Measurements from ENCODE around the gene CA10.

Gene CA10

GRCh38 chr17:51814521-51814920 lies 344.0 kb downstream of the CA10 start:
- peaks cover 0 to 13% (median 10%) of the 10 kb centered on the region in 10 experiments; a peak in 12 of 20 replicates for H3K4me1 ChIP-seq
- H3K27me3 ChIP-seq = no peaks in the 10 kb centered on the region
- H3K4me2 ChIP-seq = no peak overlapping the region
- H3K36me3 ChIP-seq = no peaks in the 10 kb centered on the region
- no peak overlapping the region for H3K9ac ChIP-seq
- TF ChIP-seq Cebpa-rat (IDR thresholded peaks at IDR 0.05) = no peak
- no peaks in the 10 kb centered on the region for H4K20me1 ChIP-seq
- no peak overlapping the region for H3K27ac ChIP-seq
- H3K9me3 ChIP-seq (replicated peaks in 1 of 11) = no peaks in the 10 kb centered on the region
- H3K4me3 ChIP-seq = no peak overlapping the region

DNA sequence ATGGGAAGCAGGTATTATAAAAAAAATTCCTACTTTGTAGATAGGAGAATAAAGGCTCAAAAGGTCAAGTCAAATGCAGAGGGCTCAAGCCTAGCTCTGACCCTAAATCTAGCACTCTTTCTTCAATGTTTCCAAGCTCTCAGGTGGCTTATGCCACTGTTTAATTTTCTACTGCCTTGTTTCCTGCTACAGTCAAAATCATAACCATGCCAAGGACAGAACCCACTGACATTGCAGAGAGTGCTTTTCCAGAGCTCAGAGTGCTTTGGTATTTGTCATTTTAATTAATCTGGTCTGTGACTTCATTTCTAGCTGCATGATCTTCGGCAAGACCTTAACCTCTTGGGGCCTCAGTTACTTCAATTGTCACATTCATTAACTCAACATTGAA lies 344.7 kb downstream of the CA10 start:
- Histone ChIP-seq H3K4me2 (no peak overlapping the region), H3K9me3 (replicated peaks in 1 of 11) (no peaks in the 10 kb centered on the region), H3K27ac (no peak overlapping the region), H3K9ac (no peak overlapping the region), H3K4me1 (peaks cover 0 to 6% (median 3%) of the 10 kb centered on the region in 10 experiments; a peak in 10 of 20 replicates), H3K4me3 (no peak overlapping the region), H4K20me1 (no peaks in the 10 kb centered on the region), H3K27me3 (no peaks in the 10 kb centered on the region), H3K36me3 (no peaks in the 10 kb centered on the region)
- no peak for TF ChIP-seq Cebpa-rat (IDR thresholded peaks at IDR 0.05)

- H4K20me1 ChIP-seq = no peaks in the 10 kb centered on the region
- no peak overlapping the region for H3K27ac ChIP-seq
- H3K36me3 ChIP-seq = no peaks in the 10 kb centered on the region
- H3K9me3 ChIP-seq (replicated peaks in 1 of 11) = no peaks in the 10 kb centered on the region
- no peaks in the 10 kb centered on the region for H3K27me3 ChIP-seq
- TF ChIP-seq Cebpa-rat (IDR thresholded peaks at IDR 0.05) = no peak
- peaks cover 0 to under 1% (median 0%) of the 10 kb centered on the region in 10 experiments; a peak in 1 of 20 replicates for H3K4me1 ChIP-seq
- no peak overlapping the region for H3K9ac ChIP-seq
- H3K4me2 ChIP-seq = no peak overlapping the region
- no peak overlapping the region for H3K4me3 ChIP-seq
These were observed 345.3 kb downstream of the CA10 start for GRCh38 chr17:51813140-51813783.

DNA sequence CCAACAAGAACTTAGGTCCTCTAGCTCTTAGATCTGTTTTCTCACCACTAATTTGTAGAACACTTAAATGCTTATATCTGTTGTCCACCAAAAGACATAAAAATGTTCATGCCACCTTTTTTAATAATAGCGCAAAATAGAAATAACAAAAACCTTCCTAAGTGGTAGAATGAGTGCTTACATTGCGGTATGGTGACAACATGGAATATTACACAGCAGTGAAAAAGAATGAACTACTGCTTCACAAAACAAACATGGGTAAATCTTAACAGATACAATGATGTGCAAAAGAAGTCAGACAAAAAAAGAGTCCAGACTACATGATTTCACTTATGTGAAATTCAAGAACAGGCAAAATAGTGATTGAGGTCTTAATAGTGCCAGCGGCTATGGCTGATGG lies 351.1 kb downstream of the CA10 start:
- Histone ChIP-seq H3K27ac (no peak overlapping the region), H3K9ac (no peak overlapping the region), H3K4me3 (no peak overlapping the region), H4K20me1 (no peaks in the 10 kb centered on the region), H3K27me3 (no peaks in the 10 kb centered on the region), H3K9me3 (replicated peaks in 1 of 11) (no peaks in the 10 kb centered on the region; a peak in 2 of 22 replicates), H3K4me2 (no peak overlapping the region), H3K36me3 (no peaks in the 10 kb centered on the region), H3K4me1 (peaks cover 0 to 22% (median 14%) of the 10 kb centered on the region in 10 experiments; a peak in 14 of 20 replicates)
- no peak for TF ChIP-seq Cebpa-rat (IDR thresholded peaks at IDR 0.05)

- Histone ChIP-seq H3K4me2 (peak overlapping the region in 8 of 11 experiments; percentile 18 to 56 (median 30); a peak in 13 of 22 replicates), H3K36me3 (no peaks in the 10 kb centered on the region), H3K27ac (no peak overlapping the region), H3K4me3 (no peak overlapping the region), H4K20me1 (no peaks in the 10 kb centered on the region), H3K9ac (no peak overlapping the region), H3K27me3 (no peaks in the 10 kb centered on the region), H3K9me3 (replicated peaks in 1 of 11) (no peaks in the 10 kb centered on the region; a peak in 2 of 22 replicates), H3K4me1 (peaks cover 0 to 39% (median 27%) of the 10 kb centered on the region in 10 experiments; a peak in 14 of 20 replicates)
- no peak for TF ChIP-seq Cebpa-rat (IDR thresholded peaks at IDR 0.05)
These were observed 352.7 kb downstream of the CA10 start for GRCh38 chr17:51805765-51806164.

- H3K4me3 ChIP-seq = no peak overlapping the region
These were observed 353.3 kb downstream of the CA10 start for GRCh38 chr17:51805185-51805584.

GRCh38 chr17:51803161-51803560 lies 355.4 kb downstream of the CA10 start:
- TF ChIP-seq Cebpa-rat (IDR thresholded peaks at IDR 0.05) = no peak
- Histone ChIP-seq H3K4me2 (no peak overlapping the region), H3K4me1 (peaks cover 0 to 40% (median 29%) of the 10 kb centered on the region in 10 experiments; a peak in 14 of 20 replicates), H3K27ac (no peak overlapping the region), H3K27me3 (no peaks in the 10 kb centered on the region), H3K9me3 (replicated peaks in 1 of 11) (no peaks in the 10 kb centered on the region; a peak in 2 of 22 replicates), H3K9ac (no peak overlapping the region), H4K20me1 (no peaks in the 10 kb centered on the region), H3K36me3 (no peaks in the 10 kb centered on the region), H3K4me3 (no peak overlapping the region)

More at GRCh38 chr17:51805185-51805584, 353.3 kb downstream of the CA10 start:
- Histone ChIP-seq H3K9ac (no peak overlapping the region), H4K20me1 (no peaks in the 10 kb centered on the region), H3K36me3 (no peaks in the 10 kb centered on the region), H3K4me1 (peaks cover 0 to 40% (median 29%) of the 10 kb centered on the region in 10 experiments; a peak in 14 of 20 replicates), H3K27ac (no peak overlapping the region), H3K27me3 (no peaks in the 10 kb centered on the region), H3K9me3 (replicated peaks in 1 of 11) (no peaks in the 10 kb centered on the region; a peak in 2 of 22 replicates), H3K4me2 (peak overlapping the region in 3 of 11 experiments; percentile 31 to 52 (median 51); a peak in 2 of 22 replicates)
- TF ChIP-seq Cebpa-rat (IDR thresholded peaks at IDR 0.05) = no peak

DNA sequence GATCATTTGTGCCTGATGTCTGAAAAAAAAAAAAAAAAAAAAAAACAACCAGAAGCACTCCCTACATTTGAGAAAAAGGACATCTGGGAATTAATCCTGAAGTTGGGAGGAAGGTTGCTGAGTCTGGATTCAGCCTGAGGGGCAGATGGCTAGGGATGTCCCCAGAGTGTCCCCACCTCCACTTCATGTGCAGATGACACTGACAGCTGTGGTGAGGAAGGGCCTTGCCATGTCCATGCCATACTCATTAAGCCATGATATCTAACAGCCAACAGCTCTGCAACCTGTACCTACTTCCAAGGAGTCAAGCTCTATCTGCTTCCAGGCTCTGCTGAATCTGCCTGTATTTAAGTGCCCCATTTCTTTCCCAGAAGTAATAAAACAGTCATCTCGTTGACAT lies 356.0 kb downstream of the CA10 start:
- Histone ChIP-seq H3K4me2 (0 out of 22 replicates have a peak overlapping the region, but pooled peaks of 2 of the 11 experiments have one; percentile 60 to 66), H3K9me3 (replicated peaks in 1 of 11) (no peaks in the 10 kb centered on the region; a peak in 2 of 22 replicates), H3K27me3 (no peaks in the 10 kb centered on the region), H3K4me1 (peaks cover 0 to 40% (median 29%) of the 10 kb centered on the region in 10 experiments; a peak in 14 of 20 replicates), H3K36me3 (no peaks in the 10 kb centered on the region), H3K27ac (no peak overlapping the region), H3K4me3 (no peak overlapping the region), H3K9ac (no peak overlapping the region), H4K20me1 (no peaks in the 10 kb centered on the region)
- no peak for TF ChIP-seq Cebpa-rat (IDR thresholded peaks at IDR 0.05)

DNA sequence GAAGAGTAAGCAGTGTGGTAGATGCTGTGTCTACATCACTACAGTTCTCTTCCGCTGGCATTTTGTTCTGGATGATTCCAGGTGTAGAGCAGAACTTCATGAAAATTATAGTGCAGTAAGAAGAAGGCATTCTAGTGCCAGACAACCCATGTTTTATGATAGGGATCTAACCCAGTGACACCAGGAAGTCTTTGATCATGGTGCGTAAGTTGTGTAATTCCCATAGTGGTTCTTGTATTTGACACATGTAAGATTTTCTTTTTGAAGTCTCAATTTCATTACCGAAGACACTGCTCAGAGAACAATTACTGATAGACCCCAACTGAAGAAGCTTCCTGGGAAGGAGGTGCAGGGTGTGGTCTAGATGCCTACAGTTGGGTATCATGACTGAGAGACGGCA lies 356.9 kb downstream of the CA10 start:
- H3K9me3 ChIP-seq (replicated peaks in 1 of 11) = no peaks in the 10 kb centered on the region
- H3K27me3 ChIP-seq = no peaks in the 10 kb centered on the region
- peaks cover 0 to 36% (median 26%) of the 10 kb centered on the region in 10 experiments; a peak in 14 of 20 replicates for H3K4me1 ChIP-seq
- H3K4me2 ChIP-seq = peak overlapping the region in 8 of 11 experiments; percentile 15 to 66 (median 50); a peak in 16 of 22 replicates
- H4K20me1 ChIP-seq = no peaks in the 10 kb centered on the region
- H3K4me3 ChIP-seq = no peak overlapping the region
- TF ChIP-seq Cebpa-rat (IDR thresholded peaks at IDR 0.05) = no peak
- H3K9ac ChIP-seq = no peak overlapping the region
- no peaks in the 10 kb centered on the region for H3K36me3 ChIP-seq
- H3K27ac ChIP-seq = no peak overlapping the region

DNA sequence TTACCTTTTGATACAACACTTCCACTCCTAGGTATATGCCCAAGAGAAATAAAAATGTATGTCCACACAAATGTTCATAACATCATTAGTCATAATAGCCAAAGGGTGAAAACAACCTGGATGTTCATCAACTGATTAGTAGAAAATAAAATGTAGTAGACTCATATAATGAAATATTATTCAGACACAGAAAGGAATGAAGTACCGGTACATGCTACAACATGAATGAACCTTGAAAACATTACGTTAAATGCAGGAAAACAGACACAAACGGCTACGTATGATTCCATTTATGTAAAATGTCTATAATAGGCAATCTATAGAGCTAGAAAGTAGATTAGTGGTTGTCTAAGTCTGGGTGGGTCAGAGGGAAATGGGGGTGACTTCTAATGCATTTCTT lies 358.5 kb downstream of the CA10 start:
- peaks cover 4 to 20% (median 14%) of the 10 kb centered on the region in 10 experiments; a peak in 16 of 20 replicates for H3K4me1 ChIP-seq
- no peak overlapping the region for H3K4me2 ChIP-seq
- H3K9me3 ChIP-seq (replicated peaks in 1 of 11) = no peaks in the 10 kb centered on the region
- H4K20me1 ChIP-seq = no peaks in the 10 kb centered on the region
- no peak for TF ChIP-seq Cebpa-rat (IDR thresholded peaks at IDR 0.05)
- no peak overlapping the region for H3K4me3 ChIP-seq
- H3K27ac ChIP-seq = no peak overlapping the region
- no peak overlapping the region for H3K9ac ChIP-seq
- H3K36me3 ChIP-seq = no peaks in the 10 kb centered on the region
- no peaks in the 10 kb centered on the region for H3K27me3 ChIP-seq
